Esophagus squamous epithelium (tissue), 4 donors: ENCODE measurements around the gene NUP35.

Experiments used
- CTCF ChIP-seq, 6 experiments: fragments of 450-650 bp in 4 of 6; fragments of 200-600 bp in 2 of 6; sonication (generic) in 2 of 6; IDR thresholded peaks; one replicate each; pipeline ENCODE4 v1.5.1; 2016 to 2019; ENCODE audit warnings: antibody characterized with exemption in 6 of 6, mild to moderate bottlenecking in 4 of 6, moderate library complexity in 4 of 6
- POLR2A ChIP-seq, 4 donors: fragments of 450-650 bp; IDR thresholded peaks; one replicate each; pipeline ENCODE4 v1.6.1; 2017; ENCODE audit warnings: antibody characterized with exemption in 4 of 4, mild to moderate bottlenecking in 4 of 4, moderate library complexity in 3 of 4

- TF ChIP-seq CTCF (IDR thresholded peaks at IDR 0.05) (no peak), POLR2A (IDR thresholded peaks at IDR 0.05) (no peak)
These were observed 48.1 kb downstream of the NUP35 start for GRCh38 chr2:183172220-183172887.
